ENCODE results near the gene CAPNS2. TPM values are rescaled to one million over a fixed set of nuclear protein-coding genes. Genes with fewer than 3 reads are reported as not detected.

Gene CAPNS2
- total RNA-seq, 1 experiment from 2014 or later = 0.30 TPM

- Mint-ChIP-seq H3K9me3 (ENCODE audit: unreplicated experiment) (no peaks in the 10 kb centered on the region), H3K27ac (ENCODE audit: low read depth, unreplicated experiment) (no peak overlapping the region), H3K4me3 (ENCODE audit: unreplicated experiment) (no peak overlapping the region), H3K36me3 (ENCODE audit: insufficient read depth, unreplicated experiment) (peaks cover 6% of the 10 kb centered on the region), H3K27me3 (ENCODE audit: insufficient read depth, unreplicated experiment) (no peaks in the 10 kb centered on the region), H3K4me1 (ENCODE audit: insufficient read depth, unreplicated experiment) (no peaks in the 10 kb centered on the region)
- ChIA-PET CTCF (interaction anchor here (1.1 to 7.4 kb wide), 9 partner anchors 10 to 163 kb away, joined by 3 to 122 read pairs (median 6); no protein-coding TSS in a partner anchor), POLR2A (interaction anchor here (0.9 to 1.2 kb wide), 2 partner anchors 18 to 158 kb away, joined by 3 to 5 read pairs; no protein-coding TSS in a partner anchor)
- intact Hi-C loops (cut with micrococcal nuclease) = loop anchor here (1.0 to 10.0 kb wide), 5 partner anchors 48 to 609 kb away; partner anchors contain the start of gene IRX5
- peak; percentile 49 for DNase-seq (ENCODE audit: unreplicated experiment)
- TF ChIP-seq, protein P1, sequence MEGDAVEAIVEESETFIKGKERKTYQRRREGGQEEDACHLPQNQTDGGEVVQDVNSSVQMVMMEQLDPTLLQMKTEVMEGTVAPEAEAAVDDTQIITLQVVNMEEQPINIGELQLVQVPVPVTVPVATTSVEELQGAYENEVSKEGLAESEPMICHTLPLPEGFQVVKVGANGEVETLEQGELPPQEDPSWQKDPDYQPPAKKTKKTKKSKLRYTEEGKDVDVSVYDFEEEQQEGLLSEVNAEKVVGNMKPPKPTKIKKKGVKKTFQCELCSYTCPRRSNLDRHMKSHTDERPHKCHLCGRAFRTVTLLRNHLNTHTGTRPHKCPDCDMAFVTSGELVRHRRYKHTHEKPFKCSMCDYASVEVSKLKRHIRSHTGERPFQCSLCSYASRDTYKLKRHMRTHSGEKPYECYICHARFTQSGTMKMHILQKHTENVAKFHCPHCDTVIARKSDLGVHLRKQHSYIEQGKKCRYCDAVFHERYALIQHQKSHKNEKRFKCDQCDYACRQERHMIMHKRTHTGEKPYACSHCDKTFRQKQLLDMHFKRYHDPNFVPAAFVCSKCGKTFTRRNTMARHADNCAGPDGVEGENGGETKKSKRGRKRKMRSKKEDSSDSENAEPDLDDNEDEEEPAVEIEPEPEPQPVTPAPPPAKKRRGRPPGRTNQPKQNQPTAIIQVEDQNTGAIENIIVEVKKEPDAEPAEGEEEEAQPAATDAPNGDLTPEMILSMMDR (IDR thresholded peaks at IDR 0.05; ENCODE audit: unreplicated experiment) = peak; percentile 23
- BruUV-seq (replicated peaks) = no TSS peak
Measured at GRCh38 chr16:55543472-55543871, 23.0 kb upstream of the CAPNS2 start.

DNA sequence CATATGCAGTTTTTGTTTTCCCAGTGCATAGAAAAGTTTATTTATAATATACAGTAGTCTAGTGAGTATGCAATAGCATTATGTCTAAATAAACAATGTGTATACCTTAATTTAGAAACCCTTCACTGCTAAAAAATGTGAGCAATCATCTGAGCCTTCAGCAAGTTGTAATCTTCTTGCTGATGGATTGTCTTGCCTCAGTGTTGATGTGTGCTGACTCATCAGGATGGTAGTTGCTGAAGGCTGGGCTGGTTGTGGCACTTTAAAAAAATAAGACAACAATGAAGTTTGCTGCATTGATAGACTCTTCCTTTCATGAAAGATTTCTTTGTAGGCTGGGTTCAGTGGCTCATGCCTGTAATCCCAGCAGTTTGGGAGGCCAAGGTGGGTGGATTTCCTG lies 13.9 kb upstream of the CAPNS2 start:
- BruUV-seq (replicated peaks) = no TSS peak
- Mint-ChIP-seq H3K27ac (ENCODE audit: low read depth, unreplicated experiment) (peak overlapping the region; percentile 49), H3K27me3 (ENCODE audit: insufficient read depth, unreplicated experiment) (no peaks in the 10 kb centered on the region), H3K9me3 (ENCODE audit: unreplicated experiment) (no peaks in the 10 kb centered on the region), H3K4me1 (ENCODE audit: insufficient read depth, unreplicated experiment) (peaks cover 28% of the 10 kb centered on the region), H3K36me3 (ENCODE audit: insufficient read depth, unreplicated experiment) (no peaks in the 10 kb centered on the region), H3K4me3 (ENCODE audit: unreplicated experiment) (no peak overlapping the region)
- CTCF ChIA-PET = interaction anchor here (0.6 to 1.9 kb wide), 6 partner anchors 8 to 497 kb away, joined by 3 to 5 read pairs (median 4); no protein-coding TSS in a partner anchor
- POLR2A ChIA-PET = interaction anchor here (1.1 to 2.6 kb wide), 4 partner anchors 10 to 81 kb away, joined by 3 to 18 read pairs (median 4); no protein-coding TSS in a partner anchor
- intact Hi-C loops (cut with micrococcal nuclease) = no loop called here
- peak; percentile 78 for DNase-seq (ENCODE audit: unreplicated experiment)
- TF ChIP-seq, protein P1 (IDR thresholded peaks at IDR 0.05; ENCODE audit: unreplicated experiment) = no peak

- Mint-ChIP-seq H3K4me3 (ENCODE audit: unreplicated experiment) (no peak overlapping the region), H3K4me1 (ENCODE audit: insufficient read depth, unreplicated experiment) (peaks cover 56% of the 10 kb centered on the region), H3K27me3 (ENCODE audit: insufficient read depth, unreplicated experiment) (no peaks in the 10 kb centered on the region), H3K9me3 (ENCODE audit: unreplicated experiment) (no peaks in the 10 kb centered on the region), H3K36me3 (ENCODE audit: insufficient read depth, unreplicated experiment) (peaks cover 5% of the 10 kb centered on the region), H3K27ac (ENCODE audit: low read depth, unreplicated experiment) (peak overlapping the region; percentile 21)
- ChIA-PET POLR2A (interaction anchor here (5.0 kb wide), 1 partner anchor 12 kb away, joined by 58 read pairs; the partner anchor contains the start of gene CAPNS2), CTCF (interaction anchor here (0.7 to 1.0 kb wide), 2 partner anchors 13 to 147 kb away, joined by 3 read pairs; no protein-coding TSS in a partner anchor)
- TF ChIP-seq, protein P1 (IDR thresholded peaks at IDR 0.05; ENCODE audit: unreplicated experiment) = no peak
- intact Hi-C loops (cut with micrococcal nuclease) = no loop called here
- BruUV-seq (replicated peaks) = no TSS peak
- no peak for DNase-seq (ENCODE audit: unreplicated experiment)
Measured at GRCh38 chr16:55555436-55555835, 11.0 kb upstream of the CAPNS2 start.

GRCh38 chr16:55557186-55557585 lies 9.3 kb upstream of the CAPNS2 start:
- intact Hi-C loops (cut with micrococcal nuclease) = no loop called here
- BruUV-seq (replicated peaks) = no TSS peak
- peak; percentile 52 for DNase-seq (ENCODE audit: unreplicated experiment)
- Mint-ChIP-seq H3K4me1 (ENCODE audit: insufficient read depth, unreplicated experiment) (peaks cover 61% of the 10 kb centered on the region), H3K27me3 (ENCODE audit: insufficient read depth, unreplicated experiment) (no peaks in the 10 kb centered on the region), H3K4me3 (ENCODE audit: unreplicated experiment) (peak overlapping the region; percentile 1), H3K36me3 (ENCODE audit: insufficient read depth, unreplicated experiment) (peaks cover 5% of the 10 kb centered on the region), H3K27ac (ENCODE audit: low read depth, unreplicated experiment) (peak overlapping the region; percentile 3), H3K9me3 (ENCODE audit: unreplicated experiment) (no peaks in the 10 kb centered on the region)
- POLR2A ChIA-PET = interaction anchor here (0.7 to 5.0 kb wide), 4 partner anchors 10 to 107 kb away, joined by 3 to 58 read pairs (median 6); partner anchors contain the start of gene CAPNS2
- TF ChIP-seq, protein P1 (IDR thresholded peaks at IDR 0.05; ENCODE audit: unreplicated experiment) = no peak
- CTCF ChIA-PET = interaction anchor here (0.6 to 2.8 kb wide), 3 partner anchors 10 to 149 kb away, joined by 3 to 7 read pairs (median 5); no protein-coding TSS in a partner anchor

Data from MCF 10A (cell line).